Neural crest cell (in vitro differentiated cells): ENCODE results near the gene TATDN3. TPM values are rescaled to one million over a fixed set of nuclear protein-coding genes. Genes with fewer than 3 reads are reported as not detected.
"Not testable (repeated sequence)": the region's sequence is repeated elsewhere in the genome, so short reads cannot be mapped to it uniquely, and the experiment has no call there.

Source experiments
- DNase-seq: peaks from one replicate; pipeline ENCODE4 v3.0.0; 2021; ENCODE audit warnings: low read depth, mixed read lengths, low spot score
- H3K27ac Mint-ChIP-seq: one replicate; pipeline ENCODE4 v1.8.0; 2021; ENCODE audit warnings: mild to moderate bottlenecking, mixed read lengths; ENCODE audit not compliant: unreplicated experiment
- H3K27me3 Mint-ChIP-seq: 2 replicates; pipeline ENCODE4 v1.8.0; 2021; ENCODE audit warnings: low read depth, mild to moderate bottlenecking, mixed read lengths
- H3K36me3 Mint-ChIP-seq: 2 replicates; pipeline ENCODE4 v1.8.0; 2021; ENCODE audit warnings: low read depth, mild to moderate bottlenecking, mixed read lengths
- H3K4me1 Mint-ChIP-seq: 2 replicates; pipeline ENCODE4 v1.8.0; 2021; ENCODE audit warnings: mixed read lengths
- H3K4me3 Mint-ChIP-seq: one replicate; pipeline ENCODE4 v1.8.0; 2021; ENCODE audit warnings: mild to moderate bottlenecking, mixed read lengths
- H3K9me3 Mint-ChIP-seq: 2 replicates; pipeline ENCODE4 v1.8.0; 2021; ENCODE audit warnings: mixed read lengths
- total RNA-seq: library from RNA; stranded (reverse); gene quantifications from 2 replicates; pipeline ENCODE4 v1.2.1, GENCODE V29; 2021
- TF ChIP-seq, protein P1 (sequence below): fragments of 200-600 bp; sonication (generic); conservative IDR thresholded peaks from 2 replicates; pipeline ENCODE4 v1.5.0; 2021; ENCODE audit warnings: antibody characterized with exemption, mild to moderate bottlenecking

The TATDN3 gene
- total RNA-seq, 1 donor from 2014 or later, result 14.2 TPM

GRCh38 chr1:212759683-212760082 lies 32.0 kb upstream of the TATDN3 start:
- DNase-seq, result no peak
- no peak overlapping the region for H3K4me3 Mint-ChIP-seq
- TF ChIP-seq, protein P1, sequence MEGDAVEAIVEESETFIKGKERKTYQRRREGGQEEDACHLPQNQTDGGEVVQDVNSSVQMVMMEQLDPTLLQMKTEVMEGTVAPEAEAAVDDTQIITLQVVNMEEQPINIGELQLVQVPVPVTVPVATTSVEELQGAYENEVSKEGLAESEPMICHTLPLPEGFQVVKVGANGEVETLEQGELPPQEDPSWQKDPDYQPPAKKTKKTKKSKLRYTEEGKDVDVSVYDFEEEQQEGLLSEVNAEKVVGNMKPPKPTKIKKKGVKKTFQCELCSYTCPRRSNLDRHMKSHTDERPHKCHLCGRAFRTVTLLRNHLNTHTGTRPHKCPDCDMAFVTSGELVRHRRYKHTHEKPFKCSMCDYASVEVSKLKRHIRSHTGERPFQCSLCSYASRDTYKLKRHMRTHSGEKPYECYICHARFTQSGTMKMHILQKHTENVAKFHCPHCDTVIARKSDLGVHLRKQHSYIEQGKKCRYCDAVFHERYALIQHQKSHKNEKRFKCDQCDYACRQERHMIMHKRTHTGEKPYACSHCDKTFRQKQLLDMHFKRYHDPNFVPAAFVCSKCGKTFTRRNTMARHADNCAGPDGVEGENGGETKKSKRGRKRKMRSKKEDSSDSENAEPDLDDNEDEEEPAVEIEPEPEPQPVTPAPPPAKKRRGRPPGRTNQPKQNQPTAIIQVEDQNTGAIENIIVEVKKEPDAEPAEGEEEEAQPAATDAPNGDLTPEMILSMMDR, result no peak
- H3K27ac Mint-ChIP-seq, result no peak overlapping the region
- peaks cover 3% of the 10 kb centered on the region for H3K4me1 Mint-ChIP-seq
- peaks cover 17% of the 10 kb centered on the region for H3K36me3 Mint-ChIP-seq
- no peaks in the 10 kb centered on the region for H3K27me3 Mint-ChIP-seq
- H3K9me3 Mint-ChIP-seq, result no peaks in the 10 kb centered on the region

- Mint-ChIP-seq H3K27me3 (no peaks in the 10 kb centered on the region), H3K4me3 (no peak overlapping the region), H3K27ac (peak overlapping the region; percentile 45), H3K36me3 (peaks cover 23% of the 10 kb centered on the region), H3K4me1 (no peaks in the 10 kb centered on the region), H3K9me3 (no peaks in the 10 kb centered on the region)
- TF ChIP-seq, protein P1, result peak; percentile 34
- no peak for DNase-seq
These were observed 31.4 kb upstream of the TATDN3 start for GRCh38 chr1:212760126-212760823.

DNA sequence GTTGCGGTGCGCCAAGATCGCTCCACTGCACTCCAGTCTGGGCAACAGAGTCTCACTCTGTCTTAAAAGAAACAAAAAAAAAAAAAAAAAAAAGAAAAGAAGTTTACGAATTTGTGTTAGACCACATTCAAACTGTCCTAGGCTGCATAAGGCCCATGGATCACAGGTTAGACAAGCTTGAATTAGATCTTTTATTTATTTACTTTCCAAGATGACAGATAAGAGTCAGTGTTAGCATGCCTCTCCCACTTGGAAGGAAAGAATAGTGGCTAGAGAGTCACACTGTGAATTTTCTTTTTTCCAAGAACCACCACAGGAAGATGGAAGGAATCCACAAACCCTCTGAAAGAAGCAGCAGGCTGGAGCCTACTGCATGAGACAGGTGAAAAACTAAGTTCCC lies 29.5 kb upstream of the TATDN3 start:
- no peaks in the 10 kb centered on the region for H3K4me1 Mint-ChIP-seq
- H3K27ac Mint-ChIP-seq, result no peak overlapping the region
- no peak overlapping the region for H3K4me3 Mint-ChIP-seq
- no peaks in the 10 kb centered on the region for H3K27me3 Mint-ChIP-seq
- H3K9me3 Mint-ChIP-seq, result peaks cover 6% of the 10 kb centered on the region
- no peak for DNase-seq
- TF ChIP-seq, protein P1, result no peak
- peaks cover 31% of the 10 kb centered on the region for H3K36me3 Mint-ChIP-seq

GRCh38 chr1:212762839-212763238 lies 28.9 kb upstream of the TATDN3 start:
- H3K27me3 Mint-ChIP-seq, result no peaks in the 10 kb centered on the region
- no peak overlapping the region for H3K4me3 Mint-ChIP-seq
- H3K27ac Mint-ChIP-seq, result no peak overlapping the region
- TF ChIP-seq, protein P1, result no peak
- no peaks in the 10 kb centered on the region for H3K4me1 Mint-ChIP-seq
- no peak for DNase-seq
- peaks cover 10% of the 10 kb centered on the region for H3K9me3 Mint-ChIP-seq
- peaks cover 37% of the 10 kb centered on the region for H3K36me3 Mint-ChIP-seq

DNA sequence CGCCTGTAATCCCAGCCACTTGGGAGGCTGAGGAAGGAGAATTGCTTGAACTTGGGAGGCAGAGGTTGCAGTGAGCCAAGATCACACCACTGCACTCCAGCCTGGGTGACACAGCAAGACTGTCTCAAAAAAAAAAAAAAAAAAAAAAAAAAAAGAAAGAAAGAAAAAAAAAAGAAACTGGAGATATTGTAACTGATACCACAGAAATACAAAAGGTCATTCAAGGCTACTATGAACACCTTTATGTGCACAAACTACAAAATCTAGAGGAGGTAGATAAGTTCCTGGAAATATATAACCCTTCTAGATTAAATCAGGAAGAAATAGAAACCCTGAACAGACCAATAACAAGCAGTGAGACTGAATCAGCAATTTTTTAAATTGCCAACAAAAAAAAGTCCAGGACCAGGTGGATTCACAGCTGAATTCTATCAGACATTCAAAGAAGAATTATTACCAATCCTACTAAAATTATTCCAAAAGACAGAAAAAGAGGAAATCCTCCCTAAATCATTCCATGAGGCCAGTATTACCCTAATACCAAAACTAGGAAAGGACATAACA lies 26.9 kb upstream of the TATDN3 start:
- not testable (repeated sequence) for H3K27me3 Mint-ChIP-seq, H3K4me1 Mint-ChIP-seq, H3K4me3 Mint-ChIP-seq, H3K27ac Mint-ChIP-seq, DNase-seq
- Mint-ChIP-seq H3K9me3 (peaks cover 19% of the 10 kb centered on the region), H3K36me3 (peaks cover 55% of the 10 kb centered on the region)

GRCh38 chr1:212766825-212767224 lies 24.9 kb upstream of the TATDN3 start:
- not testable (repeated sequence) for H3K27me3 Mint-ChIP-seq, H3K4me3 Mint-ChIP-seq, DNase-seq, H3K27ac Mint-ChIP-seq, H3K4me1 Mint-ChIP-seq
- H3K36me3 Mint-ChIP-seq, result peaks cover 68% of the 10 kb centered on the region
- H3K9me3 Mint-ChIP-seq, result peaks cover 26% of the 10 kb centered on the region
